Right atrium auricular region (tissue), 2 donors: ENCODE results near the gene MAGEA9B. TPM values are rescaled to one million over a fixed set of nuclear protein-coding genes. Genes with fewer than 3 reads are reported as not detected.
"Not testable (repeated sequence)": the region's sequence is repeated elsewhere in the genome, so short reads cannot be mapped to it uniquely, and the experiment has no call there.

Experiments
- DNase-seq: peaks from one replicate; pipeline ENCODE4 v3.0.0-alpha.2; 2019; ENCODE audit warnings: low spot score
- H3K27ac ChIP-seq, 2 donors: fragments of 200-600 bp; sonication (generic); 1 replicate in 1 of 2; 2 replicates in 1 of 2; pipeline ENCODE4 v1.5.1; 2016 to 2019
- H3K27me3 ChIP-seq, 2 donors: fragments of 200-600 bp; sonication (generic); one replicate each; pipeline versions ENCODE4 v1.5.1 to v1.6.0; 2017 to 2019
- H3K36me3 ChIP-seq: fragments of 200-600 bp; sonication (generic); one replicate; pipeline ENCODE4 v1.5.1; 2016
- H3K4me1 ChIP-seq, 2 donors: fragments of 200-600 bp; sonication (generic); one replicate each; pipeline versions ENCODE4 v1.5.1 to v1.6.0; 2017 to 2019
- H3K4me3 ChIP-seq, 2 donors: fragments of 200-600 bp; sonication (generic); 1 replicate in 1 of 2; 2 replicates in 1 of 2; pipeline ENCODE4 v1.5.1; 2017 to 2019; ENCODE audit warnings: mild to moderate bottlenecking in 1 of 2, moderate library complexity in 1 of 2
- H3K9me3 ChIP-seq, 2 donors: fragments of 200-600 bp; sonication (generic); one replicate each; pipeline ENCODE4 v1.5.1; 2019
- CTCF ChIP-seq, 2 donors: fragments of 200-600 bp; sonication (generic); IDR thresholded peaks; one replicate each; pipeline ENCODE4 v1.5.1; 2019; ENCODE audit warnings: antibody characterized with exemption in 2 of 2
- total RNA-seq, 2 donors: library from RNA; depleted of rRNA; stranded (reverse); fragments of >200 nt; gene quantifications; one replicate each; pipeline ENCODE4 v1.1.0, GENCODE V29; 2016

Gene MAGEA9B
- not detected for total RNA-seq

GRCh38 chrX:149587359-149587758 lies at the start of gene MAGEA9B:
TSS of gene MAGEA9B (minus strand) at chrX:149587459. CDS start at chrX:149583179, 4,280 bp downstream.
- H3K27me3 ChIP-seq, DNase-seq, H3K27ac ChIP-seq, H3K9me3 ChIP-seq, H3K36me3 ChIP-seq, H3K4me1 ChIP-seq, H3K4me3 ChIP-seq: not testable (repeated sequence)

GRCh38 chrX:149633511-149633910 lies 46.3 kb upstream of the MAGEA9B start:
- TF ChIP-seq CTCF (IDR thresholded peaks at IDR 0.05) = no peak
- H3K4me3 ChIP-seq = no peak overlapping the region
- no peaks in the 10 kb centered on the region for H3K27me3 ChIP-seq
- no peak overlapping the region for H3K27ac ChIP-seq
- H3K4me1 ChIP-seq = peaks cover 0 to 17% of the 10 kb centered on the region in 2 donors
- no peaks in the 10 kb centered on the region for H3K9me3 ChIP-seq
- H3K36me3 ChIP-seq = no peaks in the 10 kb centered on the region
- DNase-seq = no peak

GRCh38 chrX:149631234-149632165 lies 44.2 kb upstream of the MAGEA9B start, which contains the start of gene TMEM185A:
TSS of gene TMEM185A (minus strand) at chrX:149631792. CDS start at chrX:149631580, 212 bp downstream.
- H3K9me3 ChIP-seq = no peaks in the 10 kb centered on the region
- H3K4me1 ChIP-seq = peaks cover 0 to 21% of the 10 kb centered on the region in 2 donors
- H3K4me3 ChIP-seq = peak within 1 kb of the TSS; percentile 75 to 77
- H3K27ac ChIP-seq = peak within 1 kb of the TSS; percentile 74 to 75
- TF ChIP-seq CTCF (IDR thresholded peaks at IDR 0.05) = no peak
- DNase-seq = no peak
- no peaks in the 10 kb centered on the region for H3K36me3 ChIP-seq
- H3K27me3 ChIP-seq = no peaks in the 10 kb centered on the region

- Histone ChIP-seq H3K4me1 (peaks cover 0 to 21% of the 10 kb centered on the region in 2 donors), H3K27ac (peak overlapping the region; percentile 74 to 75), H3K9me3 (no peaks in the 10 kb centered on the region), H3K27me3 (no peaks in the 10 kb centered on the region), H3K4me3 (peak overlapping the region; percentile 75 to 77), H3K36me3 (no peaks in the 10 kb centered on the region)
- no peak for DNase-seq
- no peak for TF ChIP-seq CTCF (IDR thresholded peaks at IDR 0.05)
Observed at GRCh38 chrX:149630681-149631233, 43.5 kb upstream of the MAGEA9B start.

- DNase-seq = no peak
- H3K4me3 ChIP-seq = peak overlapping the region; percentile 75 to 77
- TF ChIP-seq CTCF (IDR thresholded peaks at IDR 0.05) = no peak
- H3K36me3 ChIP-seq = no peaks in the 10 kb centered on the region
- H3K27ac ChIP-seq = peak overlapping the region; percentile 74 to 75
- H3K4me1 ChIP-seq = peaks cover 0 to 21% of the 10 kb centered on the region in 2 donors
- H3K9me3 ChIP-seq = no peaks in the 10 kb centered on the region
- H3K27me3 ChIP-seq = no peaks in the 10 kb centered on the region
Observed at GRCh38 chrX:149629730-149630387, 42.6 kb upstream of the MAGEA9B start.

- H3K9me3 ChIP-seq = no peaks in the 10 kb centered on the region
- H3K36me3 ChIP-seq = no peaks in the 10 kb centered on the region
- no peak overlapping the region for H3K4me3 ChIP-seq
- H3K27me3 ChIP-seq = no peaks in the 10 kb centered on the region
- no peak for TF ChIP-seq CTCF (IDR thresholded peaks at IDR 0.05)
- H3K4me1 ChIP-seq = peaks cover 0 to 21% of the 10 kb centered on the region in 2 donors
- no peak for DNase-seq
- H3K27ac ChIP-seq = peak overlapping the region in 1 of 2 donors; percentile 52
Observed at GRCh38 chrX:149628768-149629167, 41.5 kb upstream of the MAGEA9B start.
